CD14-positive monocyte (primary cell): Measurements from ENCODE around the gene SAMHD1. TPM values are rescaled to one million over a fixed set of nuclear protein-coding genes. Genes with fewer than 3 reads are reported as not detected.

ENCODE experiments used
- DNase-seq, 3 donors: peaks; one replicate each; pipeline ENCODE4 v3.0.0-alpha.2; 2011 to 2022
- H2AFZ ChIP-seq: 2 replicates; pipeline ENCODE4 v1.6.0; 2012; ENCODE audit warnings: mild to moderate bottlenecking, low read depth, low read length, inconsistent platforms; ENCODE audit not compliant: insufficient read depth, poor library complexity, severe bottlenecking
- H3K27ac ChIP-seq, 2 donors: 1 replicate in 1 of 2; 2 replicates in 1 of 2; pipeline ENCODE4 v1.5.1; 2012 to 2013; ENCODE audit warnings: low read length in 2 of 2, control low read depth in 1 of 2, inconsistent platforms in 1 of 2, low read depth in 1 of 2, mild to moderate bottlenecking in 1 of 2
- H3K27me3 ChIP-seq, 2 donors: one replicate each; pipeline versions ENCODE4 v1.6.0 to v1.6.1; 2011 to 2013; ENCODE audit warnings: low read length in 2 of 2; ENCODE audit not compliant: control insufficient read depth in 2 of 2, insufficient read depth in 2 of 2
- H3K36me3 ChIP-seq, 2 donors: replicated peaks in 1 of 2; 1 replicate in 1 of 2; 2 replicates in 1 of 2; pipeline versions ENCODE4 v1.5.1 to v1.6.1; 2012 to 2013; ENCODE audit warnings: low read length in 2 of 2, control low read depth in 1 of 2, inconsistent platforms in 1 of 2, mild to moderate bottlenecking in 1 of 2; ENCODE audit not compliant: insufficient read depth in 2 of 2, control insufficient read depth in 1 of 2
- H3K4me1 ChIP-seq, 2 donors: 1 replicate in 1 of 2; 2 replicates in 1 of 2; pipeline versions ENCODE4 v1.5.1 to v1.6.1; 2012 to 2013; ENCODE audit warnings: low read length in 2 of 2, control low read depth in 1 of 2, inconsistent platforms in 1 of 2, mild to moderate bottlenecking in 1 of 2, moderate library complexity in 1 of 2; ENCODE audit not compliant: insufficient read depth in 2 of 2, control insufficient read depth in 1 of 2
- H3K4me2 ChIP-seq: replicated peaks from 2 replicates; pipeline ENCODE3; 2012; ENCODE audit warnings: low read length, moderate library complexity, mild to moderate bottlenecking; ENCODE audit not compliant: poor library complexity, severe bottlenecking; ENCODE audit errors: extremely low read depth
- H3K4me3 ChIP-seq, 3 experiments: fragments of 200-600 bp in 1 of 3; sonication (generic) in 1 of 3; replicated peaks in 1 of 3; 1 replicate in 2 of 3; 2 replicates in 1 of 3; pipeline ENCODE4 v1.5.1; 2011 to 2013; ENCODE audit warnings: low read length in 3 of 3, mild to moderate bottlenecking in 3 of 3, control low read depth in 2 of 3, low read depth in 2 of 3, inconsistent platforms in 1 of 3, moderate library complexity in 1 of 3
- H3K79me2 ChIP-seq: 2 replicates; pipeline ENCODE4 v1.6.0; 2012; ENCODE audit warnings: mild to moderate bottlenecking, control low read depth, inconsistent platforms, low read length, moderate library complexity; ENCODE audit not compliant: insufficient read depth
- H3K9ac ChIP-seq: 2 replicates; pipeline ENCODE4 v1.6.0; 2017; ENCODE audit warnings: low read length, mild to moderate bottlenecking; ENCODE audit not compliant: insufficient read depth, poor library complexity, severe bottlenecking
- H3K9me3 ChIP-seq, 2 donors: replicated peaks in 1 of 2; 1 replicate in 1 of 2; 2 replicates in 1 of 2; pipeline versions ENCODE4 v1.5.1 to v1.6.1; 2012 to 2013; ENCODE audit warnings: low read length in 2 of 2, control low read depth in 1 of 2; ENCODE audit not compliant: control insufficient read depth in 1 of 2, insufficient read depth in 1 of 2
- H4K20me1 ChIP-seq: 2 replicates; pipeline ENCODE4 v1.6.0; 2012; ENCODE audit warnings: mild to moderate bottlenecking, low read length, control low read depth, moderate library complexity; ENCODE audit not compliant: insufficient read depth
- H3K27ac Mint-ChIP-seq, 7 donors: one replicate each; pipeline ENCODE4 v1.8.0; 2020; ENCODE audit warnings: mild to moderate bottlenecking in 7 of 7, mixed read lengths in 7 of 7, moderate library complexity in 6 of 7, inconsistent platforms in 2 of 7
- H3K27me3 Mint-ChIP-seq, 3 donors: one replicate each; pipeline ENCODE4 v1.8.0; 2021 to 2022; ENCODE audit warnings: low read depth in 3 of 3, mild to moderate bottlenecking in 3 of 3, mixed read lengths in 3 of 3, moderate library complexity in 3 of 3, inconsistent platforms in 1 of 3
- H3K36me3 Mint-ChIP-seq, 2 donors: one replicate each; pipeline ENCODE4 v1.8.0; 2020; ENCODE audit warnings: mixed read lengths in 2 of 2, inconsistent platforms in 1 of 2, mild to moderate bottlenecking in 1 of 2
- H3K4me1 Mint-ChIP-seq: one replicate; pipeline ENCODE4 v1.8.0; 2020; ENCODE audit warnings: mild to moderate bottlenecking, mixed read lengths
- H3K4me3 Mint-ChIP-seq, 2 donors: one replicate each; pipeline ENCODE4 v1.8.0; 2020; ENCODE audit warnings: mild to moderate bottlenecking in 2 of 2, mixed read lengths in 2 of 2, moderate library complexity in 1 of 2
- H3K9me3 Mint-ChIP-seq, 7 donors: one replicate each; pipeline ENCODE4 v1.8.0; 2020 to 2022; ENCODE audit warnings: mixed read lengths in 7 of 7, mild to moderate bottlenecking in 6 of 7, moderate library complexity in 6 of 7, inconsistent platforms in 2 of 7
- CTCF ChIP-seq: fragments of 200-600 bp; IDR thresholded peaks from one replicate; pipeline ENCODE4 v1.8.0; 2022; ENCODE audit warnings: antibody characterized with exemption, mild to moderate bottlenecking
- WGBS: methylation state at CpG from one replicate; pipeline ENCODE4 v1.1.5; 2013; ENCODE audit warnings: missing lambda C conversion rate; ENCODE audit not compliant: insufficient coverage; 5-methylcytosine and 5-hydroxymethylcytosine counted together
- intact Hi-C, 2 donors: fragments of 100-400 bp; cut with micrococcal nuclease; formaldehyde crosslinking; loops; one replicate each; pipeline versions ENCODE4 v1.15.0 to v1.15.1; 2023
- polyA plus RNA-seq, 3 donors: library from polyadenylated mRNA; depleted of rRNA in 1 of 3; unstranded in 2 of 3; stranded (reverse) in 1 of 3; fragments of 300-500 nt in 2 of 3; fragments of >200 nt in 1 of 3; fragmentation: Illumina TruSeq in 2 of 3; gene quantifications; 1 replicate in 2 of 3; 2 replicates in 1 of 3; pipeline ENCODE4 v1.2.3, GENCODE V29; 2012 to 2021

Gene SAMHD1
- polyA plus RNA-seq, 3 donors, result 232 to 796 (median 590) TPM

DNA sequence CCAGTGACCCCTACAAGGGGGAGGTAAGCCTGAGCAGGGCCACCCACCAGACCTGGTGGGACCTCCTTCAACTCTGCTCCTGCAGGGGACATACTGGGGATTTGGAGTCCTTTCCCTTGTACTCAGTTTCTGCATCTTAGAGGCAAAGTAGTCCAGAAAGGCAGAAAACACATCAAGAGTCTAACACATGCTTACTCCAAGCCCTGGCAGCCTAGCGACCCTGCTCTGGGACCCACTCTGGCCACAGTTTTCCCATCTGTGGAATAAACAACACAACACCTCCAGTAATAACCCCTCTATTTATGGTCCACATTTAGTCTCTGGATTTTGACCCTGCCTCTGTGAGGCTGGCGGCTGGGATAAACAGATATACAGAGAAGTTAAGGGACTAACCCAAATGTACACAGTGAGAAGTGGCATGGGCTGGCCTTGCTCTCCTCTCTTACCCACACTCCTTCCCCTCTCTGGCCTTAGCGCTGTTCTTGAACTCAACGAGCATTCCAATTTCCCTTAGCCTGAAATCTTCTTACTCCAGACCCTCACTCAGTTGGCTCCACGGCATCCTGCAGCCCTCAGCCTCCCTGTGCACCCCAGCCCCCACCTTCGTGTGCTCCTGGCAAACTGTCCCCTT is 91.7 kb downstream of the SAMHD1 start:
- peaks cover 39 to 48% of the 10 kb centered on the region in 2 donors for H3K4me1 ChIP-seq
- H3K9ac ChIP-seq, result no peak overlapping the region
- H3K79me2 ChIP-seq, result peaks cover 18% of the 10 kb centered on the region
- 87% methylated on average over 3 of the region's 6 CpGs for WGBS
- TF ChIP-seq CTCF, result no peak
- H3K4me3 Mint-ChIP-seq, result peak overlapping the region in 1 of 2 donors; percentile 3
- no peak overlapping the region for H3K4me2 ChIP-seq
- H3K4me1 Mint-ChIP-seq, result peaks cover 62% of the 10 kb centered on the region
- no peak overlapping the region for H3K4me3 ChIP-seq
- H2AFZ ChIP-seq, result no peak overlapping the region
- DNase-seq, result no peak
- intact Hi-C loops, result loop anchor here (5.0 to 10.0 kb wide), 3 partner anchors 53 to 245 kb away; partner anchors contain the start of gene DSN1 (in 1 of the 2)
- peaks cover 12 to 25% of the 10 kb centered on the region in 2 donors for H3K36me3 Mint-ChIP-seq
- peaks cover 11 to 19% (median 12%) of the 10 kb centered on the region in 3 donors for H3K27me3 Mint-ChIP-seq
- H4K20me1 ChIP-seq, result peaks cover 67% of the 10 kb centered on the region
- peak overlapping the region in 2 of 7 donors; percentile 38 to 63 for H3K27ac Mint-ChIP-seq
- H3K27ac ChIP-seq, result no peak overlapping the region
- H3K36me3 ChIP-seq, result no peaks in the 10 kb centered on the region
- H3K9me3 Mint-ChIP-seq, result peaks cover 0 to 2% (median 0%) of the 10 kb centered on the region in 7 donors
- H3K27me3 ChIP-seq, result peaks cover 0 to 13% of the 10 kb centered on the region in 2 donors
- H3K9me3 ChIP-seq, result no peaks in the 10 kb centered on the region

DNA sequence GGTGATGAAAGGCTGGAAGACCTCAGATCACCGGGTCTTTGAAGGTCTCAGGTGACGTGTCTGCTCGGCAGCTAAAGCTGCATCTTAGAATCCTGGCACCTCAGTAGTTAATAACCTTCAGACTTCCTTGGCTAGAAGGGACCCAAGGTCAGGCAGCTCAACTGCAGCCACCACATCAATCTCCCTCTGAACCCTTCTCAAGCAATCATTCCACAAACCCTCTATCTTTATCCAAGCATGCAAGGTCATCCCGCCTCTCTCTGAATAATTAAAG is 92.3 kb downstream of the SAMHD1 start:
- Mint-ChIP-seq H3K27me3 (peaks cover 7 to 13% (median 8%) of the 10 kb centered on the region in 3 donors), H3K4me1 (peaks cover 63% of the 10 kb centered on the region)
- no peak overlapping the region for H3K4me3 ChIP-seq

More for the DNA sequence above, 92.3 kb downstream of the SAMHD1 start:
- peaks cover 72% of the 10 kb centered on the region for H4K20me1 ChIP-seq
- no peak overlapping the region for H3K4me2 ChIP-seq
- H3K9me3 Mint-ChIP-seq, result peaks cover 0 to 2% (median 0%) of the 10 kb centered on the region in 7 donors
- peak overlapping the region in 1 of 7 donors; percentile 63 for H3K27ac Mint-ChIP-seq
- H3K9ac ChIP-seq, result no peak overlapping the region
- no peak overlapping the region for H3K27ac ChIP-seq
- no peak overlapping the region for H3K4me3 Mint-ChIP-seq
- no peaks in the 10 kb centered on the region for H3K36me3 ChIP-seq
- 97% methylated on average over 4 of the region's 4 CpGs for WGBS
- peaks cover 12 to 25% of the 10 kb centered on the region in 2 donors for H3K36me3 Mint-ChIP-seq
- peaks cover 0 to 8% of the 10 kb centered on the region in 2 donors for H3K27me3 ChIP-seq
- H3K9me3 ChIP-seq, result no peaks in the 10 kb centered on the region
- no peak overlapping the region for H2AFZ ChIP-seq
- intact Hi-C loops, result no loop called here
- no peak for TF ChIP-seq CTCF
- DNase-seq, result no peak
- peaks cover 18% of the 10 kb centered on the region for H3K79me2 ChIP-seq
- peaks cover 34 to 42% of the 10 kb centered on the region in 2 donors for H3K4me1 ChIP-seq
